KMS-11 (cell line): Measurements from ENCODE around the gene FLG.

Experiments
- H2AFZ ChIP-seq: fragments of 200-600 bp; sonication (generic); 2 replicates; pipeline ENCODE4 v1.6.1; 2016; ENCODE audit warnings: antibody characterized with exemption, mixed run types, low read depth
- H3K27ac ChIP-seq: fragments of 200-600 bp; sonication (generic); 2 replicates; pipeline ENCODE4 v1.6.1; 2016; ENCODE audit warnings: mild to moderate bottlenecking, mixed run types
- H3K27me3 ChIP-seq: fragments of 200-600 bp; sonication (generic); 2 replicates; pipeline ENCODE4 v1.6.1; 2017; ENCODE audit warnings: mild to moderate bottlenecking, low read depth, mixed run types, moderate library complexity; ENCODE audit not compliant: insufficient read depth
- H3K36me3 ChIP-seq: fragments of 200-600 bp; sonication (generic); 2 replicates; pipeline ENCODE4 v1.6.1; 2017; ENCODE audit warnings: mild to moderate bottlenecking, mixed run types; ENCODE audit not compliant: insufficient read depth
- H3K4me1 ChIP-seq: fragments of 200-600 bp; sonication (generic); 2 replicates; pipeline ENCODE4 v1.6.1; 2016; ENCODE audit warnings: mild to moderate bottlenecking, low read depth, mixed run types; ENCODE audit not compliant: poor library complexity, severe bottlenecking
- H3K4me2 ChIP-seq: fragments of 200-600 bp; sonication (generic); 2 replicates; pipeline ENCODE4 v1.7.0; 2016; ENCODE audit warnings: mild to moderate bottlenecking, mixed run types
- H3K4me3 ChIP-seq: fragments of 200-600 bp; sonication (generic); IDR thresholded peaks from 2 replicates; pipeline ENCODE4 v1.6.1; 2017; ENCODE audit warnings: low read depth, low read length, mixed read lengths; ENCODE audit not compliant: insufficient read depth
- H3K79me2 ChIP-seq: fragments of 200-600 bp; sonication (generic); 2 replicates; pipeline ENCODE4 v1.6.1; 2016; ENCODE audit warnings: low read depth, mixed run types; ENCODE audit not compliant: insufficient read depth
- H3K9ac ChIP-seq: fragments of 200-600 bp; sonication (generic); 2 replicates; pipeline ENCODE4 v1.6.1; 2016; ENCODE audit warnings: mild to moderate bottlenecking, mixed run types
- H4K20me1 ChIP-seq: fragments of 200-600 bp; sonication (generic); 2 replicates; pipeline ENCODE4 v1.6.1; 2016; ENCODE audit warnings: mild to moderate bottlenecking, mixed run types; ENCODE audit not compliant: insufficient read depth
- TF ChIP-seq, protein P1 (sequence below): fragments of 200-600 bp; sonication (generic); conservative IDR thresholded peaks from 2 replicates; pipeline ENCODE4 v1.6.1; 2017; ENCODE audit warnings: low read depth, mild to moderate bottlenecking, antibody characterized with exemption, low read length, moderate library complexity, mixed read lengths

The FLG gene

DNA sequence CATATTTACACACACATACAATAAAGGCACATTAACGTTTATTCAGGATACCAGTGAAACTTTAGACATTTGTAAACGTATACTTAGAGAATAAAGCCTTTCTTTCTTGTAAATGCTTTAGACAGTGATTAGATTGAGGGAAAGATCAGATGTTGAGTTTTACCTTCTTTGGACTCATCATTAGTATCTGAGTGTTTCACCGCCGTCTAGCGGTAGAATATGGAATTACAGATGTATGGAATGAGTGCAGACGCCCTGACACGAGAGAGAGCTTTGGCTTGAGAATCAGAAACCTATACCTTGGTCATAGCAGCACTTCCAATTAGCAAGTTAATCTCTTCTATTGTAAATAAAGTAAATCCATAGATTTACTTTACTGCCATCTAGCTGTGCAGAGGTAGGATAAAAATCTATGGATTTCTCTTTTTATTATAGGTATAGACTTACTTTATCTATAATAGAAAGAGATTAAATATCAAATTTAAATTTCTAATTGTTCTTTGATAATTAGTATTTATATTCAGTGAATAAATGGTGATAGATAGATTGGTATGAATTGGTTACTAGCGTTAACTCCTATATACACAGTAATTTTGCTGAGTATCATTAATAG, 22.2 kb upstream of the FLG start:
- Histone ChIP-seq H3K79me2 (no peaks in the 10 kb centered on the region), H3K4me2 (no peak overlapping the region), H3K36me3 (no peaks in the 10 kb centered on the region), H3K4me3 (no peak overlapping the region), H4K20me1 (no peaks in the 10 kb centered on the region), H3K27ac (no peak overlapping the region), H3K9ac (no peak overlapping the region), H3K4me1 (peaks cover 6% of the 10 kb centered on the region), H2AFZ (no peak overlapping the region), H3K27me3 (no peaks in the 10 kb centered on the region)
- TF ChIP-seq, protein P1, sequence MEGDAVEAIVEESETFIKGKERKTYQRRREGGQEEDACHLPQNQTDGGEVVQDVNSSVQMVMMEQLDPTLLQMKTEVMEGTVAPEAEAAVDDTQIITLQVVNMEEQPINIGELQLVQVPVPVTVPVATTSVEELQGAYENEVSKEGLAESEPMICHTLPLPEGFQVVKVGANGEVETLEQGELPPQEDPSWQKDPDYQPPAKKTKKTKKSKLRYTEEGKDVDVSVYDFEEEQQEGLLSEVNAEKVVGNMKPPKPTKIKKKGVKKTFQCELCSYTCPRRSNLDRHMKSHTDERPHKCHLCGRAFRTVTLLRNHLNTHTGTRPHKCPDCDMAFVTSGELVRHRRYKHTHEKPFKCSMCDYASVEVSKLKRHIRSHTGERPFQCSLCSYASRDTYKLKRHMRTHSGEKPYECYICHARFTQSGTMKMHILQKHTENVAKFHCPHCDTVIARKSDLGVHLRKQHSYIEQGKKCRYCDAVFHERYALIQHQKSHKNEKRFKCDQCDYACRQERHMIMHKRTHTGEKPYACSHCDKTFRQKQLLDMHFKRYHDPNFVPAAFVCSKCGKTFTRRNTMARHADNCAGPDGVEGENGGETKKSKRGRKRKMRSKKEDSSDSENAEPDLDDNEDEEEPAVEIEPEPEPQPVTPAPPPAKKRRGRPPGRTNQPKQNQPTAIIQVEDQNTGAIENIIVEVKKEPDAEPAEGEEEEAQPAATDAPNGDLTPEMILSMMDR, result peak; percentile 100

DNA sequence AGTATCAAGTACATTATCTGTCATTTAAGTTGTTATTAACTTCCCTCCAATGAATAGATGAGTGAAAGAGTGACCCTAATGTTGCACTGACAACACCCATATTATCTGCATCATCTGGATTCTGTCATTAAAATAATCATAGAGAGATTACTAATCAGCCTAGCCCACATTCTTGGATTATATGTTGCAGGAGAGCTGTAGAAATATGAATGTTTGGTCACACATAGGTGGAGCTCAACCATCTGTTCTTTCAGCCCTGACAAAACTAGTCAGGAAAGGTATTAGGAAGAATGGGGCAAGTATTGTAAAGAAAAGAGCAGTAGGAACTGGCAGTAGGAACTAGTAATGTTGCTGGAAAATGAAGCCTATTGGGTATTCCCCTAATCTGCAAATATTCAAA, 19.4 kb upstream of the FLG start:
- Histone ChIP-seq H3K4me3 (no peak overlapping the region), H3K4me2 (no peak overlapping the region), H3K27me3 (no peaks in the 10 kb centered on the region), H3K4me1 (peaks cover 6% of the 10 kb centered on the region), H3K79me2 (no peaks in the 10 kb centered on the region), H3K27ac (no peak overlapping the region), H4K20me1 (no peaks in the 10 kb centered on the region), H3K9ac (no peak overlapping the region), H3K36me3 (no peaks in the 10 kb centered on the region), H2AFZ (no peak overlapping the region)
- TF ChIP-seq, protein P1, result no peak

DNA sequence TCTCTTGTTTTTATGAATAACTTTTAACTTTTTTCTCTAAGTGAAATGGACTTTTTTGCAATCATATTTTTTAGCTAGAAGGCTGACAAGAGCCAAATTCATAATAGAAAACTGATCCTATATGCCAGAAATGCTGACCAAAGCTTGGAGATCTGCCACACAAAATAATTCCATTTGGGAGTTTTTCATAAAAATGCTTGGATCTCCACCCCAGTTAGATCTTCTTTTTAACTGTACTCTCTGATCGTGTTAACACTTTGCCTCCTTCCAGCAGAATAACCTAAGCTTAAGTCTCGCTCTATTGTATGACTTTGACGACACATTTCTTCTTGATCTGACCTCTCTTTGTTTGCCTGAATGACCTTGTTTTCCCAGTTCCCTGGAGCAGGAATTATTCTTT, 18.0 kb upstream of the FLG start:
- H3K4me2 ChIP-seq, result no peak overlapping the region
- peaks cover 6% of the 10 kb centered on the region for H3K4me1 ChIP-seq
- TF ChIP-seq, protein P1, result no peak
- H3K4me3 ChIP-seq, result no peak overlapping the region
- H3K79me2 ChIP-seq, result no peaks in the 10 kb centered on the region
- H4K20me1 ChIP-seq, result no peaks in the 10 kb centered on the region
- H3K9ac ChIP-seq, result no peak overlapping the region
- H3K36me3 ChIP-seq, result no peaks in the 10 kb centered on the region
- no peak overlapping the region for H2AFZ ChIP-seq
- no peak overlapping the region for H3K27ac ChIP-seq
- H3K27me3 ChIP-seq, result no peaks in the 10 kb centered on the region

DNA sequence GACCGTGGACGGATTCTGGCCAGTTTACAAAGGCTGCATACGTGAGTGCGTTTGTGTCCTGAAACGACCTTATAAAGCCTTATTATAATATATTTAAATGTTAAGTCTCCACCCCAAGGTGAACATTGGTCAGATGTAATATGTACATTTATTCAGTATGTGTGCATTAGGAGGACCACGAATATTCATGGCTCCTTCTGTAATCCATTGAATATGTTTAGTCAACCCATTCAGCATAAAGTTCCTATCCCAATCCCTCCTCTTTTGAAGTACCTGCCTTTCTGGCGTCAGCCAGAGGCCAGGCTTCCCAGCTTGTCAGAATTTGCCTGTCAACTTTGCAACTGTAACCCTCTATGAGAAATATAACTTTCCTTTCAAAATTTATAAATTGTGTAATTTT, 10.4 kb upstream of the FLG start:
- TF ChIP-seq, protein P1, result no peak
- H3K27me3 ChIP-seq, result no peaks in the 10 kb centered on the region
- no peak overlapping the region for H3K9ac ChIP-seq
- no peaks in the 10 kb centered on the region for H3K4me1 ChIP-seq
- no peaks in the 10 kb centered on the region for H3K36me3 ChIP-seq
- H3K79me2 ChIP-seq, result no peaks in the 10 kb centered on the region
- H3K4me3 ChIP-seq, result no peak overlapping the region
- no peak overlapping the region for H2AFZ ChIP-seq
- H4K20me1 ChIP-seq, result no peaks in the 10 kb centered on the region
- H3K27ac ChIP-seq, result no peak overlapping the region
- no peak overlapping the region for H3K4me2 ChIP-seq
